ENCODE data around the gene GRM5.

GRCh38 chr11:88623531-88623930, 442.3 kb downstream of the GRM5 start:
- TF ChIP-seq CTCF (IDR thresholded peaks at IDR 0.05) (no peak), POLR2AphosphoS5 (IDR thresholded peaks at IDR 0.05) (no peak), POLR2A (IDR thresholded peaks at IDR 0.05) (no peak)
